SK-N-SH treated with all-trans-retinoic acid at 6 μM for 48 hours (cell line): ENCODE measurements around the gene RAI14.

ENCODE experiments used
- BACH2 ChIP-seq: fragments of 250-450 bp; sonication (Bioruptor Pico); IDR thresholded peaks from 2 replicates; pipeline ENCODE4 v1.9.0; 2021; ENCODE audit warnings: mild to moderate bottlenecking, borderline replicate concordance
- CSDC2 ChIP-seq: fragments of 250-450 bp; sonication (Bioruptor Pico); IDR thresholded peaks from 2 replicates; pipeline ENCODE4 v1.5.0; 2020; ENCODE audit warnings: mild to moderate bottlenecking, moderate library complexity

- TF ChIP-seq BACH2: no peak
- no peak for TF ChIP-seq CSDC2 (CRISPR knock-in tag)
Measured at GRCh38 chr5:34715711-34716110, 59.6 kb downstream of the RAI14 start.
